GM13977 (cell line): ENCODE measurements around the gene INTS1.
A peak's percentile ranks its signal among the peaks of the same experiment; 100 is the strongest.

Source experiments
- DNase-seq: peaks from one replicate; pipeline ENCODE4 v3.0.0; 2012; ENCODE audit warnings: low spot score
- in situ Hi-C: fragments of 300-500 bp; cut with MboI; formaldehyde crosslinking; loops from one replicate; pipeline ENCODE4 v1.12.0; 2022; ENCODE audit warnings: low sequenced_read_pairs, low pct_unique_long_range_greater_than_20kb, mixed read lengths, inconsistent platforms; ENCODE audit not compliant: unreplicated experiment
- TF ChIP-seq, protein P1 (sequence below): IDR thresholded peaks from 2 replicates; pipeline ENCODE4 v1.5.1; 2012; ENCODE audit warnings: mild to moderate bottlenecking, control low read depth; ENCODE audit not compliant: insufficient read depth; ENCODE audit errors: extremely low read depth, missing control alignments

INTS1 gene

GRCh38 chr7:1428941-1429501 is 75.2 kb downstream of the INTS1 start:
- TF ChIP-seq, protein P1, sequence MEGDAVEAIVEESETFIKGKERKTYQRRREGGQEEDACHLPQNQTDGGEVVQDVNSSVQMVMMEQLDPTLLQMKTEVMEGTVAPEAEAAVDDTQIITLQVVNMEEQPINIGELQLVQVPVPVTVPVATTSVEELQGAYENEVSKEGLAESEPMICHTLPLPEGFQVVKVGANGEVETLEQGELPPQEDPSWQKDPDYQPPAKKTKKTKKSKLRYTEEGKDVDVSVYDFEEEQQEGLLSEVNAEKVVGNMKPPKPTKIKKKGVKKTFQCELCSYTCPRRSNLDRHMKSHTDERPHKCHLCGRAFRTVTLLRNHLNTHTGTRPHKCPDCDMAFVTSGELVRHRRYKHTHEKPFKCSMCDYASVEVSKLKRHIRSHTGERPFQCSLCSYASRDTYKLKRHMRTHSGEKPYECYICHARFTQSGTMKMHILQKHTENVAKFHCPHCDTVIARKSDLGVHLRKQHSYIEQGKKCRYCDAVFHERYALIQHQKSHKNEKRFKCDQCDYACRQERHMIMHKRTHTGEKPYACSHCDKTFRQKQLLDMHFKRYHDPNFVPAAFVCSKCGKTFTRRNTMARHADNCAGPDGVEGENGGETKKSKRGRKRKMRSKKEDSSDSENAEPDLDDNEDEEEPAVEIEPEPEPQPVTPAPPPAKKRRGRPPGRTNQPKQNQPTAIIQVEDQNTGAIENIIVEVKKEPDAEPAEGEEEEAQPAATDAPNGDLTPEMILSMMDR, result no peak
- in situ Hi-C loops, result no loop called here
- DNase-seq, result no peak

DNA sequence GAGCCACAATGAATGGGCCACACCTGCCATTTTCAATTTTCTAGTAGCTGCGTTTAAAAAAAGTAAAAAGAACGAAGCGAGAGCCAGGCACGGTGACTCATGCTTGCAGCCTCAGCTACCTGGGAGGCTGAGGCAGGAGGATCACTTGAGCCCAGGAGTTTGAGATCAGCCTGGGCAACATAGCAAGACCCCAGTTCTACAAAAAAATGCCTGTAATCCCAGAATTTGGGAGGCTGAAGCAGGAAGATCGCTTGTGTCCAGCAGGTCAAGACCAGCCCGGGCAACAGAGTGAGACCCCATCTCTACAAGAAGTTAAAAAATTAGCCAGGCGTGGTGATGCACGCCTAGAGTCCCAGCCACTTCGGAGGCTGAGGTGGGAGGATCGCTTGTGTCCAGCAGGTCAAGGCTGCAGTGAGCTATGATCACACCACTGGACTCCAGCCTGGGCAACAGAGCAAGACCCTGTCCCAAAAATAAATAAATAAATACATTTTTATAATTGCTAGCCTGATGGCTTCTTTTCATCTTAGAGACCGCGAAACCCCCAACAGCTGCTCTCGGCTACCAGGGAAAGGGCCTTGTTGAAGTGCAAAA is 77.0 kb downstream of the INTS1 start:
- TF ChIP-seq, protein P1, result no peak
- in situ Hi-C loops, result no loop called here
- DNase-seq, result no peak

DNA sequence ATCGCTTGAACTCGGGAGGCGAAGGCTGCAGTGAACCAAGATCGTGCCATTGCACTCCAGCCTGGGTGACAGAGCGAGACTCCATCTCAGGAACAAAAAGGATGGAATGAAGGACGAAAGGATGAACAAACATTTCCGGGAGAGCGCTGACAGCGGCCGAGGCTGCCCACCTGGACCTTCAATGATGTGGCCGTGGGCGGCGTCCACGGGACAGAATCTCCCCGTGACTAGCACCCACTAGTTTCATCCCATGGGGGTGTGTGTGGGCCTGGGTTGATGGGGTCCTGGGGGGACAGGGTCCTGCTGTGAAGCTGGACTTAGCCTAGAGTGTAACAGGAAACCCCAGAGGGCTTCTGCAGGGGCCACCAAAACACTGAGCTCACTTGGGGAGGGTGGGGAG is 77.7 kb downstream of the INTS1 start:
- in situ Hi-C loops, result no loop called here
- TF ChIP-seq, protein P1, result no peak
- no peak for DNase-seq

DNA sequence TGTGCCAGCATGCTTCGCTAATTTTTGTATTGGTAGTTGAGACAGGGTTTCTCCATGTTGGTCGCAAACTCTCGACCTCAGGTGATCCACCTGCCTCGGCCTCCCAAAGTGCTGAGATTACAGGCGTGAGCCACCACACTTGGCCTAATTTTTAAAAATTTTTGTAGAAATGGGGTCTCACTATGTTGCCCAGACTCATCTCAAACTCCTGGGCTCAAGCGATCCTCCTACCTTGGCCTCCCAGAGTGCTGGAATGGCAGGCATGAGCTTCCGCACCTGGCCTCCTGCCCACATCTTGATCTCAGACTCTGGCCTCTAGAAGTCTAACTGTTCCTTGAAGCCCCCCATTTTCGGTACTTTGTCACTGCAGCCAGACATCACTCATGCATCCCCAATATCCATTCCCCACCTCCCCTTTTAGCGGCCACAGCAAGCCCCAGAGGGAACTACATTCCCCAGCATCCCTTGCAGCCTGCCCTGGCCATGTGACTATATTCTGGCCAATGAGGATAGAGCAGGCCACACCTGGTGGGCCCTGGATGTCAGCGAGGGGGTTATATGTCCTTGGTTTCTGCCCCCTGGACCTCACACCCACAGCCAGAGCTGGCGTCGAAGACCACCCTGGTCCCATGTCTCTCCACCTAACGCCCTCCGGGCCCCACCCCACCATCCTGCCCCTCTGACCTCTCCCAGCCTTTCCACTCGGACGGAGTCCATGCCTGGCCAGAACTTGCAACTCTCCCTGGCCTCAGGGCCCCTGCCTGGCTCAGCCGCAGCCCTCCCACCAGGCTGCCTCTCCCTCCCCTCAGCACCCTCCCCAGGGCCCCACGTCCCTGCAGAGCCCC is 78.7 kb downstream of the INTS1 start:
- DNase-seq, result peak; percentile 66
- TF ChIP-seq, protein P1, result no peak
- in situ Hi-C loops, result no loop called here

DNA sequence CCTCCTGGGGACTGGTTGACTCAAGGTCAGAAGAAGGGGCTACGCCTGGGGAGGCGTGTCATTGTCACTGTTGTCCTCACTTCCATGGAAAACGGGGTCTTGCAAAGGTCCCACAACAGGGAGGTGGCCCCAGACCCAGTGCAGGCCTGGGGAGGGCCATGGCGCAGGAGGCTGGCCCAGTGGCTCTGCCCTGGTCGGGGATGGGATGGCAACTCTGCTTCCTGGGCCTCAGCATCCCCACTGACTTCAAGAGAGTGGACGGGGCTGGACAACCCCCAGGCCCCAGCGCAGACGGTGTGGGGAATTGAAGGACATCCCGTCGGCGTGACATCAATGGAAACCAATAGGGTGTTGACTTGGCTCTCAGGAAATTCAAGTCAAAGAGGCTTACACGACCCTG is 80.1 kb downstream of the INTS1 start:
- no peak for DNase-seq
- TF ChIP-seq, protein P1, result no peak
- in situ Hi-C loops, result loop anchor here (25.0 kb wide), 1 partner anchor 187 kb away; the partner anchor contains the start of gene UNCX

- no peak for DNase-seq
- in situ Hi-C loops, result loop anchor here (25.0 kb wide), 1 partner anchor 186 kb away; the partner anchor contains the start of gene UNCX
- TF ChIP-seq, protein P1, result no peak
Observed at GRCh38 chr7:1423264-1423811, 80.9 kb downstream of the INTS1 start.
